Superior temporal gyrus (tissue), 1 donor: Measurements from ENCODE around the gene GAS7.
A peak's percentile ranks its signal among the peaks of the same experiment; 100 is the strongest.

Source experiments
- DNase-seq: peaks from one replicate; pipeline ENCODE4 v3.0.0-alpha.2; 2016; ENCODE audit errors: extremely low spot score

Gene GAS7

DNA sequence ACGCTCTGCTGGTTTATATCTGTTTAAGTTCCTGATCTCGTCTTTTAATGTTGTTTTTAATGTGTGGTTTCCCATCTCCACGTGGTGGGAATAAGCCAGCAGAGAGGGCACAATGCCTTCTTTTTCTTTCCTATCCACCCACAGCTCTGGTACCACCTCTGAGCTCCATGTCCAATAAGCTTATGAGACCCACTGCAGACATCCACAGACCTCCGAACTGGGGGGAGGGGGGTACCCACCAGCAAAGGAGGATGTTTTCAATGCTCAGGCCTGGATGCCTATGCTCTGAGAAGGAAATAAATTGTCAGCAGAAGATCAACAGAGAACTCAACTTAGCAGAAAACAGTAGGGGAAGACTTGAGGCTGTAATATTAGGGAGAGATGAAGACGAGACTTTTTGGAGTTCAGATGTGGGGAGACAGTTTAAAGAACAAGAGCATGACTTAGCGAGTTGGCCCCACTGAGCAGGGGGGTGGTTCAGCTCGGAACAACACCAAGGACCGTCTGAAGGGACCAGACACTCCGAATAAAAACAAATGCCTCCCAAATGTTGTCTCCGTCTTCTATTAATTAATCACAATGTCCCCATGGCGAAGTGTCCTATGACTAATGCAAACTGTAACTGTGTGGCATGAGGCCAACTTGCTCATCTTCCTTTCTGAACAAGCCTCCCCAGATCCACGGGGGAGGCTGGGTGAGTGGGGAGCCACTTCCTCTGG, 62.7 kb downstream of the GAS7 start:
- no peak for DNase-seq

DNA sequence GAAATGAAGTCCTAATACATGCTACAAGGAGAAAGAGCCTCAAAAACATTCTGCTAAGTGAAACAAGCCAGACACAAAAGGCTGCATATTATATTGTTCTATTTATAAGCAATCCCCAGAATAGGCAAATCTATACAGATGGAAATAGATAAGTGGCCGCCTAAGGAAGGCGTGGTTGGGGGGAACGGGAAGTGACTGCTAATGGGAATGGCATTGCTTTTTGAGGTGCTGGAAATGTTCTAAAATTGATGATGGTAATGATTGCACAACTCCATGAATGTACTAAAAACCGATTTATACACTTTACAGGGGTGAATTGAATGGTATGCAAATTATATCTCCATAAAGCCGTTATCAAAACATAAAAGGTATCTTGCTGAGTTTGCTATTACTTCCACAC, 67.7 kb downstream of the GAS7 start:
- DNase-seq, result no peak

DNA sequence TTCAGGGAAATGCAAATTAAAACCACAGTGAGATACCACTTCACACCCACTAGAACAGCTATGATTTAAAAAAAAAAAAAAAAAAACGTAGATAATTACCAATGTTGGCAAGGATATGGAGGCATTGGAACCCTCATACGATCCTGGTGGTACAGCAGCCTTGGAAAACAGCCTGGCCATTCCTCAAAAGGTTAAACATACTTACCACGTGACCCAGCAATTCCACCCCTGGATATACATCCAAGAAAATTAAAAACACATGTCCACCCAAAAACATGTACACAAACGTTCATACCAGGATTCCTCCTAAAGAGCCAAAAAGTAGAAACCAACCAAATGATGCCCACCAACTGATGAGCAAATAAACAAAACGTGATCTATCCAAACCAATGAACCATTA, 68.1 kb downstream of the GAS7 start:
- no peak for DNase-seq

DNA sequence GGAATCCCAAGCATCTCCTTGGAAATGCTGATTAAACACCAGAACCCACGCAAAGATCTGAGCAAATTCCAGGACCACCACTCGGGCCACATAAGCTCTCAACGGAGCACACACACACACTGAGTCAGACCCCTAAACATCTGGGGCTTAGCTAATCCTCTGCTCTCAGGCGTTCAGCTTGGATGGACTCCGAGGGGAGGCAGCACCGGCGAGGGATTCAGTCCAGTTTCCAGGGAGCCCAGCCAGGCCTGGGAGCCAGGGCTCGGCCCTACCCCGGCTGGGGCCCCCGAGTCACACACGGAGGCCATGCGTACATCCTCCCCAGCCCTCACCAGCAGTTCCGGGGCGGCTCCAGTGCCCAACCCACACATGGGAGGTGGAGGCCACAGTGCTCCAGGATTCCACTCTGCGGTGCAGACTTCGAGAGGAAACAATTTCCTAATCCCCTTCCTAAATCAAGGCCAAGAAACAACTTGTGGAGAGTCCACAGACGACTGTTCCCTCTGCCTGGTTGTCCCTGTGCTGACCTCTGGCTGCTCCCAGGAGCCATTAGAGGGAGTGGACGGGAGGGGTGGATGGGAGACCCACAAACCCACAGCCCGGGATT, 70.5 kb downstream of the GAS7 start:
- peak; percentile 69 for DNase-seq

DNA sequence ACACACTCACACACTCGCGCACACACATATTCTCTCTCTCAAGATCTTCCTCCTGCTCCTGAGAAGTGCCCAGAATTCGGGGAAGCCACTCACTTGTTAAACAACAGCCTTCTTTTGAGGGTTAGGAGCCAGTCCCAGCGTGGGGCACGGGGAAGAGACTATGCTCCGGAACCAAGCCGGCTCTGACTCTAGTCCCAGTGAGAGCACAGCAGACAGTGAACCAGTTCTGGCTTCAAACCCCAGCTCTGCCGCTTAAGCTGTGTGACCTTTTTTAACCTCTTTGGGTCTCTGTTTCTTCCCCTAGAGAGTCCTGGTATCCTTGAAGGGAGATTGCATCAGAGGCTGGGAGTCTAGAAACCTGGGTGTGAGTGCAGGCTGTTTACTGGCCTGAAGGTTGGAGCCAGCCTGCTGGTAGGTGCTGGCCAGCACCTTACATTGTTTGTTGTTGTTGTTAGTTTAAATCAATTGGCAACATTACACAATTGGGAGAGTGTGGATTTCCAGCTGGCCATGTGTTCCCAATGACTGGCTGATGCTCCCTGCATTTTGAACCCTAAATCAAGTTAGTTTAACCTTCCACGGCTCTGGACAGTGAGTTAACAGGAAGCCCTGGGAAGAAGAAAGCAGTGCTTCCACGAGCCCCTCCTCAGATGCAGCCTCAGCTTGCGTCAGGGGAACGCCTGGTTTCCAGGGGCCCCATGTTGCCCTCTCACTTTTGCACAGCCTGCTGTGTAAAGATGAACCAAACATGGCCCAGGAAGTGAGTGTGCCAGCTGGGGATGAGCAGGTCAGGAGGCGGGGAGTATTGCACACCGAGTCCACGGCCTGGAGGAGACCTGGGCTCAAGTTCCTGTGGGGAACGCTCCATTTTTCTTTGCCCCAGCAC, 71.5 kb downstream of the GAS7 start:
- DNase-seq, result no peak

DNA sequence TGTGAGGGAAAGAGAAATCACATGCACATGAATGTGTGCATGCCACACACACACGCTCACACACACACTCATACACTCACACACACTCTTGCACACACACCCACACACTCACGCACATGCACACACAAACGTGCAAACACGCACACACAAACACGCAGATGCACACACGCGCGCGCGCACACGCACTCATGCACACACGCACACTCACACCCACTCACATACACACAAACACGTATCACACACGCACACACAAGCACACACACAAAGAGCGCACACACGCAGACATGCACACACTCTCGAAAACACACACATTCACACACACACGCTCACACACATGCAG, 72.2 kb downstream of the GAS7 start:
- no peak for DNase-seq

DNA sequence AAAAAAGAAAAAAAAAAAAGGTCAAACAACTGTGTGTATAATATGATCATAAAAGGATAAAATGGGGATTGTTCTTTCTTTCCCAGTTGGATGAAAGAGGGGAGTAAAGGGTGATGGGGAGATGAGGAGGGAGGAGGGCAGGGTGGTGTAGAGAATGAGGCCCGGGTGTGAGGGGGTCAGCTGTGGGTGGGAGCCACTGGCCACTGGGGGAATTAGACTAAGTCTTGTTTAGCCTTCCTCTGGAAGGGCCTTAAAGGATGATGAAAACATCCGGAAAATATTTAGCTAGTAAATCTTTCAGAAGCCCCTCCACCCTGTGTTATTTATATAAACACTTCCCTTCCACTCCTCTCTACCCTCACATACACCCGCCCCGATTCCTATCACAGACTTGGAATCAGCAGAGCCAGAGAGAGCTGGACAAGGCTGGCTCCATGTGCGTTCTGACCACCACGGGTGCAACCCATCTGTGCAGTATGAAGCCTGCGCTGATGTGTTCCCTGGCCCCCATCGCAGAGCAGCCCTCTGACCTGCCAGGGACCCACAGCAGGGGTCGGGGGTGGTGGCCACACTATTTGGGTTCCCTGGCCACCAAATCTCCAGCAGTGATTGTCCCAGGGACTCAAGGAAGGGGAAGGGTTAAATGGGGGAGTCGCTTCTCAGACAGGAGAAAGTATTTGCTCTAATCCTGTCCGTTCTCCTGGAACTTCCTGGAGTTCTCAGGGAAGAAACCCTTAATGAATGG, 72.7 kb downstream of the GAS7 start:
- no peak for DNase-seq

DNA sequence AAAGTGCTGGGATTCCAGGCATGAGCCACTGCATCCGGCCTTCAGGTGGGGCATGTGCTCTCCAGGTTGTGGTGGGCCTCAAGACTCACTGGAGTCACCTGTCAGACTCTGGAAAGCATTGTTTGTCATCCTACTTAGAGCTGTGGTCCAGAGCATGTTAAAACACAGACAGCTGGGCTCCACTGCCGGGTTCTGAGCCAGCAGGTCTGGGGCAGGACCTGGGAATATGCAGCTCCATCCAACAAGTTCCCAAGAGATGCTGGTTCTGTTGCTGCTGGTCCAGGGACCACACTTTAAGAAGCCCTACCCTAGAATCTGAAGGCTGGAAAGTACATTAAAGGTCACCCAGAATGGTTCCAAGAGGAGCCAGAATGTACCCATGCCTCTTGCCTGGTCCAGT, 75.3 kb downstream of the GAS7 start:
- no peak for DNase-seq

DNA sequence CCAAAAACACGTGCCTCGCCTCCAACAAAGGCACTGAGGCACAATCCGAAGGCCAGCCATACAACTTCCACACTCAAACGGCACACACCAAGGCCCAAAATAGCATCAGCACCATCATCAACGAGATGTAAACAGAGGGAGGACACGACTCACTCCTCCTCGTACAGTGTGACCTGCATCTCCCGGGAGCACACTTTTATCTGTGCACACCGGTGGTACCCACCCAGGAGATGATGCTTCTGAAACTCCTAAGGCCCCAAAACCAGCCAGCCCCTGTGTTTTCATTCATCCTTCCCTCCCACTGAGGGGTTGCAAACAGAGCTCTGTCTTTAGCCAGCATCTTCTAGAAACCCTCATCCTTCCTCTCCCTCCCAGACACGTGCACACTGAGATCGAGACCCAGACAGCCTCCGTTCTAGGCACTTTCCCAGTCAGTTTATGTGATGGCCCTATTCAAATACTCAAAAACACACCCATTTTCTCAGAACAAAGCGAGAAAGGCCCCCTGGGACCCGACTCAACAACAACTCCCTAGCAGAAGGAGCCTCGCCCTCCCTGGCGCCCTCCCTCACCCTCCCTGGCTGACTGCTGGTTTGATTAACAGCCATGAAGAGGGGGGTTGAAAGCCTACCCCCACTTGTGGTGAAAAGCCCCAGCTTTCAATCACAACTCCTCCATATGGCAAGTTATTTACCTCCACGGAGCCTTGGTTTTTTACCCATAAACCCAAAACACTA, 76.3 kb downstream of the GAS7 start:
- no peak for DNase-seq

DNA sequence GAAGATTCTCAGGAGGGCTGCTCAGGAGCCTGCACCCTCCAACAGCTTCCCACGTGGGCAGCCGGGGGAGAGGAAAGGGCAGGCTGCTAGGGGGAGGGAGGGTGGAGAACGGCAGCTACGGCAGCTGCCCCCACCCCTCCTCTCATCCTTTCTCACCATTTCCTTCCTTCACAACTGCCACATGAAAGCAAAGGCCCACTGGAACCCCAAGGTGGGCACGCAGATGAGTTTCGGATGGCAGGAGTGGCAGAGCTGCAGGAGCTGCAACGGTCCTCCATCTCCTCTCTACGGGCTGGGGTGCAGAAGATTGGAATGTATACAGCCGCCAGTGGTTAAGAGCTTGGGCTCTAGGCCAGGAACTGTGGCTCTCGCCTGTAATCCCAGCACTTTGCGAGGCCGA, 77.7 kb downstream of the GAS7 start:
- DNase-seq, result no peak

DNA sequence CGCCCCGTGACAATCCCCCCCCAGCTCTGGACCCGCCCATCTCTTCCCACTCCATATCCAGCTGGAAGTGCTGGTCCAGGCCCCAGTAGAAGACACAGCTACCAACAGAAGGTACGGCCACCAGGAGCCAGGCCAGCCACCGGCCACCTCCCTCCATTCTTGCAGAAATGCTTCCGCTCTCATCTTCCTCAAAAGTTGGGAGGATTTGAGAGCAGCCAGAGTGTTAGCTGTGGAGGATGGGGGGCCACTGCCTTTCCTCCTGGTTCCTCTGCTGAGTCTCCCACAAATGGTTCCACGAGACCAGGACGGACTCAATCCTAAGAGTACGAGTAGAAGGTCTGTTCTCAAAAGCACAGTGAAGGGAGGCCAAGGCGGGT, 78.3 kb downstream of the GAS7 start:
- no peak for DNase-seq

DNA sequence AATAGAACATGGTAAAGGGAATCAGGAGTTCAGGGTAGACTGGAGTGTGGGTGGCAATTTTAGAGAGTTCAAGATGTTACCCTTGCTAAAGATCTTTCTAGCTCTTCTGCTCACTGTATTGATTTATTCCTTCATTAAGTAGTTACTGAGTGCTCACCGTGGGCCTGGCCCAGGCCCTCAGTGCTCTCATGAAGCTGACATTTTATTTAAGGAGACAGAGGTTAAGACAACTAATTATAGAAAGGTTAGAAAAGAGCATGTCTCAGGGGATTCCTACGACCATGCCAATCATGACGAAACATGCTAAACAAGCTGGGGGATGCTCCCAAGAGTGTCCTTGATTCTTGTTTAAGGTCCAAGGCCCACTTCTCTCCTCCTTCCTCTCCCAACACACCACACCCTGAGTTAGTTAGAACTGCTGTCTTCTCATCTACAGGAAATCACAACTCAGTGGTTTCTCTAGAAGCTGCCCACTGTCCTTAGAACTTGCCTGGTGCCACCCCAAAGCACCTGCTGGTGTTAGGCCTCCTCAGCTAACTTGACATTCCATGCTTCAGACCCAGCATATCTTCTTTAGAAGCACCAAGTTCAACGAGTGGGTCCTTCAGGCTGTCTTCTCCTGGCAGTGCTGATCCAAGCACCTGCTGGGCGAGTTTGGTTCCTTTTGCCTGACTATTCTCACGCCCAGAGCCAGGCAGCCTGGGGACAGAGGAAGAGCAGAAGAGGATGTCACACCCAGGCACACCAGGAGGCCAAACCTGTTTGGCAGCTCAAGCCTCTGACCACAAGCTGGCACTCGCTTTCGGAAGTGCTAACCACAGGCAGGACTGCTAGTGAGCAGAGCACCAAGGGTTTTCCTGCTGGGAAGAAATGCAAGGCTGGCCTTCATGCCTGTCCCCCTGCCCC, 79.0 kb downstream of the GAS7 start:
- no peak for DNase-seq

DNA sequence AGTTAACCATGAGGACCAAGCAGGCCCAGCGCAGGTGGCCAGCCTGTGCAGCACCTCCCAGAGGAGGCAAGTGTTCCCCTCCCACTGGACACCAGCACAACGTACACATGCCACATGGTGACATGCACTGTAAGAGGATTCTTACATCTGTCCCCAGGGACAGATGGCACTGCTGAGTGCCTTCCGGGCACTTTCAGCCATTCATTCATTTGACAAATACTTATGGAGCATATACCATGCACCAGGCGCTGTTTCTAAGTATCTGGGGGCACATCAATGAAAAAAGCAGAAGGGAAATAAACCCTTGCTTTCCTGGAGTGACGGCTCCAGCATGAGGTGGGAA, 79.6 kb downstream of the GAS7 start:
- no peak for DNase-seq

DNA sequence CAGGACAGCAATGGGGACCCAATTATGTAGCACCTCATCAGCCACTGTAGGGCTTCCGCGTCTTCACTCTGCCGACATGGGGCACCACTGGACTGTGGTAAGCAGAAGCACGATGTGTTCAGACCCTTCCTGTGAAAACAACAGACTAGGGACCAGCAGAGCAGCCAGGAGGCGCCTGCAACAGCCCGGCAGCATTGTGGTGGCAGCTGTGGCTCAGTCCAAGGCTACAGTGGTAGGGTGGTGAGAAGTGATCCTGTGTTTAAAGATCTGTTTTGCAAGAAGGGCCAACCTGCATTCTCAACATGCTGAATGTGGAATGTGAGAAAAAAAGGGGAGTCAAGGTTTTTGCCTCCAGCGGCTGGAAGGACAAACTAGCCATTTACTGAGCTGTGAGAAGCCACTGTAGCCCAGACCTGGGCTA, 80.8 kb downstream of the GAS7 start:
- peak; percentile 70 for DNase-seq

DNA sequence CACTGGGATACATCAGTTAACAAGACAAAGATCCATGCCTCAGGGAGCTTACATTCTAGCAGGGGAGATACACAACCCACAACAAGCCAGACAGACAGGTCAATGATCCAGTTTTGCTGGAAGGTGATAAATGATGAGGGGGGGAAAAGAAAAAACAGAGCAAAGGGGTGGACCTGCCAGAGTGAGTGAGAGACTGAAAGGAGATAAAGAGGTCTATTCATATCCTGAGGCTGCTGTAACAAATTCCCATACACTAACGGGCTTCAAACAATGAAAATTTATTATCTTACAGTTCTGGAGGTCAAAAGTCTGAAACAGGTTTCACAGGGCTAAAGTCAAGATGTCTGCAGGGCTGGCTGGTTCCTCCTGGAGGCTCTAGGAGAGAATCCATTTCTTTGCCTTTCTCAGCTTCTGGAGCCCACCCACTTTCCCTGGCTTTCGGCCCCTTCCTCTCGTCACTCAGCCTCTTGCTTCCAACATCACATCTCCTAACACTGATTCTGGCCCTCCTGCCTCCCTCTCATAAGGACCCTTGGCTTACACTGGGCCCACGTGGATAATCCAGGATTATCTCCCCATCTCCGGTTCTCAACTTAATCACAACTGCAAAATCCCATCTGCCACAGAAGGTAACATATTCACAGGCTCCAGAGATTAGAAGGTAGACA, 81.5 kb downstream of the GAS7 start:
- DNase-seq, result no peak

DNA sequence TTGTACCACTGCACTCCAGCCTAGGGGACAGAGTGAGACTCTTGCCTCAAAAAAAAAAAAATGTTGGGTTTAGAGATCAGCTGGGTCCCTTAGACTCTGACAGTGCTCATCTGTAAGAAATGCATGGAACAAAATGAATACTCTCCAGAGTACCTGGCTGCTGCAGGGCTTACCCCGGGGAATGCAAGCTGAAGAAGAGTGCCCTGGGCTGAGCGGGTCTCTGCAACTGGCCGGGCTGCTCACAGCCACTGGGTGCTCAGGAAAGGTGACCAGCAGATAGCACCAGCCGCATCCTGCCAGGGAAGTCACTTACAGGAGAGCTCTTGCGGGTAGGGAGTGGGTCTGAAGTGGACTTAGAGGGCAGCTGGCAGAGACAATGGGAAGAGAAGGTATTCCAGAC, 82.1 kb downstream of the GAS7 start:
- no peak for DNase-seq

DNA sequence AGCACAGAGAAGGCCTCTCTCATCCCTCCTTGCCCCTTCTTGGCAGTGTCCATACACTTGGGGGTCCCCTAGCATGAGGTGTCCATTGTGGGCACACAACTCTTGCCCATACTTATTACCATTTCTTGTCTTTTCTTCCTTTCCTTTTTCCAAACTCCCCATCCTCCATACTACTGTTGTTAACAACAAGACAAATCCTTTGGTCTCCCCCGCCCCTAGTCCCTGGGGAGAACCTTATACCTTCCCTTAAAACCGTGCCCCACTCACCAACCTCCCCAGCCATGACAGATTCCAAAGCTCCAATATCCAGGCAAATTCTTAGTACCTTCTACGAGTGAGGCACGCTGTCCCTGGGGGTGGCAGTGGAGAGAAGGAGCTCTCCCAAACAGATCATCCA, 82.9 kb downstream of the GAS7 start:
- DNase-seq, result no peak

DNA sequence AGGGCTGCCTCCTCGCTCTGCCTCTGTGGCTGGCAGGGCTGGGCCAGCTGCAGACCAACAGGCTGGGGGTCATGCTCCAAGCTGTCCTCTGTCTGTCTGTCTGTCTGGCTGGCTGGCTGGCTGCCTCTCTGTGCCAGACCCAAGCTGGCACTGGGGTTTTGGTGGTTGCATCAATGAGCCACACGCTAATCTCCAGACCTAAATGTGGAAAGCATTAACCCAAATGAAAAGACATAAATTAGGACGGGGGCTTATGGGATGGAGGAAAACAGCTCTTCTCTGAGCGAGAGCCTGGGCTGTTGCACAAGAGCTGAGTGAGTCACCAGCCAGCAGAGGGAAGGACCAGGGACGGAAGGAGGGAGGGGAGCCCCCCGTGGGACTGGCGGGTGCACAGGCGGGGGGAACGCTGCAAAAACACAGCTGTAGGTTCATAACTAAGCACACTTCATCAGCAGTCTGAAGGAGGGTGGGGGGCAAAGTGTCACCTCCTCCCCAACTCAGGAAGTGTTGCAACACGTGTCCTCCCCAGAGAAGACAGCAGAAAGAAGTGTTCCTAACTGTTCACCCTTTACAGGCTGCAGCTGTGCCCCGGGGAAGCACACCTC, 83.4 kb downstream of the GAS7 start:
- peak; percentile 81 for DNase-seq

DNA sequence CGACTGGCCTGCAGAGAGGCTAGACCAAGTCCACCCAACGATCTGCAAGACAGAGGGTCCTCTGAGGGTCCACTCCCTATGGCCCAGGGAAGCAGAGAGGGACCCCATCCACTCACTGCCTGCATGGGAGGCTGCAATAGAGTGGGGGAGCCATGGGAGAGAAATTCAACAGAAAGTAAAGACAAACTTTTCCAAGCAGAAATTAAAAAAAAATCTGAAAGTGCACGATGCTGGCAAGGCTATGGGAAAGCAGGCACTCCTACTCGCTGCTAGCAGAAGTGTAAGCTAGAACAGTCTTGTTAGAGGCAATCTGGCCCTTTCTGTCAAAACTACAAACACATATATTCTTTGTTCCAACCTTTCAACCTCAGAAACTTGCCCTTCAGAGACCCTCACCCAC, 85.4 kb downstream of the GAS7 start:
- DNase-seq, result no peak
